ENCODE results near the gene ZNF532.

Gene ZNF532

DNA sequence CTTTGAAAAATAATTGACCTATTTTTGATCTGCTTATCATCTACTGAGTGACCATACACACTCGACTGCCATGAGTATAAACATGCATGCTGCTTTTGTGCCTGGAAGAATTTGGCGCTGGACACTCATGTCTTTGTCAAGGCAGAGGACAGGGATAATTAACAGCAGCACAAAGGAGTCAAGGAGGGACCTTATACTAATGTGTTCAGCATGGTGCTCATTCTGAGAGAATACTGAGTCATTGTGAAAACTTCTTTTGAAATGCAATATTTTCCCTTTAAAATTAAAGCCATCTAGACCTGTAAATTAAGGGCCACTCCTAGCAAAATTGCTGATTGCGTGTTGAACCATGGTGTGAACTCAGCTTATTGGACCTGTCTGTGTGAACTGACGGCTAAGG is 116.3 kb downstream of the ZNF532 start:
- Histone ChIP-seq H3K9me3 (no peaks in the 10 kb centered on the region), H3K4me1 (no peaks in the 10 kb centered on the region), H3K27me3 (no peaks in the 10 kb centered on the region), H3K4me3 (ENCODE audit: low read depth, low read length) (no peak overlapping the region), H3K36me3 (peaks cover 16% of the 10 kb centered on the region)
- DNase-seq = no peak
- TF ChIP-seq, protein P1, sequence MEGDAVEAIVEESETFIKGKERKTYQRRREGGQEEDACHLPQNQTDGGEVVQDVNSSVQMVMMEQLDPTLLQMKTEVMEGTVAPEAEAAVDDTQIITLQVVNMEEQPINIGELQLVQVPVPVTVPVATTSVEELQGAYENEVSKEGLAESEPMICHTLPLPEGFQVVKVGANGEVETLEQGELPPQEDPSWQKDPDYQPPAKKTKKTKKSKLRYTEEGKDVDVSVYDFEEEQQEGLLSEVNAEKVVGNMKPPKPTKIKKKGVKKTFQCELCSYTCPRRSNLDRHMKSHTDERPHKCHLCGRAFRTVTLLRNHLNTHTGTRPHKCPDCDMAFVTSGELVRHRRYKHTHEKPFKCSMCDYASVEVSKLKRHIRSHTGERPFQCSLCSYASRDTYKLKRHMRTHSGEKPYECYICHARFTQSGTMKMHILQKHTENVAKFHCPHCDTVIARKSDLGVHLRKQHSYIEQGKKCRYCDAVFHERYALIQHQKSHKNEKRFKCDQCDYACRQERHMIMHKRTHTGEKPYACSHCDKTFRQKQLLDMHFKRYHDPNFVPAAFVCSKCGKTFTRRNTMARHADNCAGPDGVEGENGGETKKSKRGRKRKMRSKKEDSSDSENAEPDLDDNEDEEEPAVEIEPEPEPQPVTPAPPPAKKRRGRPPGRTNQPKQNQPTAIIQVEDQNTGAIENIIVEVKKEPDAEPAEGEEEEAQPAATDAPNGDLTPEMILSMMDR (IDR thresholded peaks at IDR 0.05; ENCODE audit: low read depth, low read length) = no peak

DNA sequence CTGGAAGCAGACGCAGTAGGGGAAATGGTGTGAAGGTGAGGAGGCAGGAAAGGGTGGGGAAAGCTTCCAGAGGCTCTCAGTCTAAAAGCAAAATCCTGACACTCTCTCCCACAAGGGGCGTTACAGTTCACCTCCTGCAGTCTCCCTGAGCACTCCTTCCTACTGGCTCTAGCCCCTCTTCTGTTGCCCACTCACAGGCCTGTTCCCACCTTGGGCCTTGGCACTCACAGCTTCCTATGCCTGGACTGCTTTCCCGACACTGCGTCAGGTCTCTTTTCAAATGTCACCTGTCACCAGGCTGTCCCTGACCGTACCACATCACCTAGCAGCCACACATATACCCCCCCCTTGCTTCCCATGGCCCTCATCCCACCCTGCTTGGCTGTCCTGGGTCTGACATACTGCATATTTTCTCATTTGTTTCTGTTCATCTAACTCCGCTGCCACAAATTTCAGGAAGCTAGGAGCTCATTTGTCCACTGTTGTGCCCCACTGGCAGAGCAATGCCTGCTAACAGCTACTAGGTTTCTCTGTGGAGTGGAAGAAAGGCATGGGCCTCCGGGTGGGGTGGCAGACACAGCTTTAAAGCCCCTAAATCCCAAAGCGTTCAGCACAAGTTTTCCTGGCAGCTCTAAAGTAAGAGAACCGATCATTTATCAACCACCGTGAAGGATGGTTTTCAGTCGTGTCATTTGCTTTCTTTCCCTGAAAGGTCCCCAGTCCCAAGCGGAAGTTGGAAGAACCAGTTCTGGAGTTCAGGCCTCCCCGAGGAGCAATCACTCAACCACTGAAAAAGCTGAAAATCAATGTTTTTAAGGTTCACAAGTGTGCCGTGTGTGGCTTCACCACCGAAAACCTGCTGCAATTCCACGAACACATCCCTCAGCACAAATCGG is 118.8 kb downstream of the ZNF532 start:
- Histone ChIP-seq H3K9me3 (no peaks in the 10 kb centered on the region), H3K4me1 (no peaks in the 10 kb centered on the region), H3K36me3 (peaks cover 16% of the 10 kb centered on the region), H3K4me3 (ENCODE audit: low read depth, low read length) (no peak overlapping the region), H3K27me3 (no peaks in the 10 kb centered on the region)
- DNase-seq = no peak
- TF ChIP-seq, protein P1 (IDR thresholded peaks at IDR 0.05; ENCODE audit: low read depth, low read length) = no peak

DNA sequence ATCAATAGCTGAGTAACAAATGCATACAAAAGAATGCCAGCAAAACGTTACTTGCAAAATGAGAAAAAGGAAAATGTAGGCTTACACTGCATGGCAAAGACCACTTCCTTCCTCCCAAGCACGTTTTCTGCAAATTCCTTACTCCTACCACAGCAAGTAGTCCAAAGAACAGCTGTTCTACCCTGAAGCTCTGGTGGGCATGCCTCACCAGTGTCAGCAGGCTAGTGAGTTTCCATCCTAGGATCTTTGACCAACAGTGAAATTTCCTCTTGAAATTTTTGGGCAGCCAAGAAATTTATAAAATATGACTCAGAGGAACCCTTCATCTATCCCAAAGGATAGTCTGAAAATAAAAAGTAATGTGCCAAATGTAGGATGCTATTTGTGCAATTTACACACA is 123.9 kb downstream of the ZNF532 start:
- no peak for DNase-seq
- H3K4me1 ChIP-seq = no peaks in the 10 kb centered on the region
- no peaks in the 10 kb centered on the region for H3K27me3 ChIP-seq
- TF ChIP-seq, protein P1 (IDR thresholded peaks at IDR 0.05; ENCODE audit: low read depth, low read length) = no peak
- H3K4me3 ChIP-seq (ENCODE audit: low read depth, low read length) = no peak overlapping the region
- H3K9me3 ChIP-seq = no peaks in the 10 kb centered on the region
- H3K36me3 ChIP-seq = no peaks in the 10 kb centered on the region

DNA sequence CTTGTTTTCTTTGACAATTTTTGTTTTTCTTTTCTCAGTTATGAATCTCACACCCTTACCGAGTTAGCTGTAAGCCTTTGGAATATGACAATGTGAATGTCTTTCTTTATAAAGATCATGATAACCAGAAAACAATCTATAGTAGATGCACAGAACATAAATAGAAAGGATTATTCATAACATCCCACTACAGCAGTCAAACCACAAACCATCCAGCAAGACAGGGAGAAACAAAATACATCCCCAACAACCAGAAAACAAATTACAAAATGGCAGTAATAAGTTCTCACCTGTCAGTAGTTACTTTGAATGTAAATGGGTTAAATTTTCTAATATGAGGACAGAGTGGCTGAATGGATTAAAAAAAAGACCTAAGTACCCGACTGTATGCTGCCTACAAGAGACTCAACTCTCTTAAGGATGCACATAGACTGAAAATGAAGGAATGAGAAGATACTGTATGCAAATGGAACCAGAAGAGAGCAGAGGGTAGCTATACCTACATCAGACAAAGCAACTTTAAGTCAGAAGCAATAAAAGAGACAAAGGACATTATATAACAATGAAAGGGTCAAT is 124.6 kb downstream of the ZNF532 start:
- DNase-seq = no peak
- Histone ChIP-seq H3K36me3 (no peaks in the 10 kb centered on the region), H3K4me1 (no peaks in the 10 kb centered on the region), H3K27me3 (no peaks in the 10 kb centered on the region), H3K9me3 (no peaks in the 10 kb centered on the region), H3K4me3 (ENCODE audit: low read depth, low read length) (no peak overlapping the region)
- TF ChIP-seq, protein P1 (IDR thresholded peaks at IDR 0.05; ENCODE audit: low read depth, low read length) = no peak

DNA sequence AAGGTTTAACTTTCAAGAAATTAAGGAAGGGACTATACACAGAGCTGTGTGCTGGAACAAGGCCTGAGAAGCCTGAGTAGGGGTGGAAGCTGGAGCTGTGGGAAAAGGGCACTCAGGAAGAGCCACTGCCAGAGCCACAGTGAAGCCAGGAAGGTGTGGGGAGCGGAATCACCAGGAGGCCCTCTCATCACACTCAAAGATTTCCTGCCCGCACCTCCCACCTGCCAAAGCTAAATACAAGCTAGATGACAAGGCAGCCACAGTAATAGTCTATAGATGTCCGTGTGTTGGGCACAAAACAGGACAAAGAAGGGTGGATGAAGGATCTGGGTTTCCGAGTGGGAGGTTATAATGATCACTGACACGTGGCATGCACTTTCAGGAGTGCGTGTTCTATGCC is 126.0 kb downstream of the ZNF532 start:
- Histone ChIP-seq H3K9me3 (no peaks in the 10 kb centered on the region), H3K4me1 (no peaks in the 10 kb centered on the region), H3K4me3 (ENCODE audit: low read depth, low read length) (no peak overlapping the region), H3K27me3 (no peaks in the 10 kb centered on the region), H3K36me3 (no peaks in the 10 kb centered on the region)
- TF ChIP-seq, protein P1 (IDR thresholded peaks at IDR 0.05; ENCODE audit: low read depth, low read length) = no peak
- no peak for DNase-seq

Data from BE2C (cell line).